Right renal cortex interstitium (tissue), 3 donors: ENCODE measurements around the gene BCL2. TPM values are rescaled to one million over a fixed set of nuclear protein-coding genes. Genes with fewer than 3 reads are reported as not detected.

Experiments
- DNase-seq, 3 donors: peaks; one replicate each; pipeline ENCODE4 v3.0.0-alpha.2; 2013; ENCODE audit warnings: low read depth in 3 of 3, low spot score in 2 of 3
- polyA plus RNA-seq, 3 donors: library from polyadenylated mRNA; unstranded; fragments of 120-200 nt; gene quantifications; one replicate each; pipeline ENCODE4 v1.2.1, GENCODE V29; 2013; ENCODE audit not compliant: insufficient read length in 3 of 3

Gene BCL2
- polyA plus RNA-seq, 3 donors = 23.5 to 24.7 (median 23.6) TPM

DNA sequence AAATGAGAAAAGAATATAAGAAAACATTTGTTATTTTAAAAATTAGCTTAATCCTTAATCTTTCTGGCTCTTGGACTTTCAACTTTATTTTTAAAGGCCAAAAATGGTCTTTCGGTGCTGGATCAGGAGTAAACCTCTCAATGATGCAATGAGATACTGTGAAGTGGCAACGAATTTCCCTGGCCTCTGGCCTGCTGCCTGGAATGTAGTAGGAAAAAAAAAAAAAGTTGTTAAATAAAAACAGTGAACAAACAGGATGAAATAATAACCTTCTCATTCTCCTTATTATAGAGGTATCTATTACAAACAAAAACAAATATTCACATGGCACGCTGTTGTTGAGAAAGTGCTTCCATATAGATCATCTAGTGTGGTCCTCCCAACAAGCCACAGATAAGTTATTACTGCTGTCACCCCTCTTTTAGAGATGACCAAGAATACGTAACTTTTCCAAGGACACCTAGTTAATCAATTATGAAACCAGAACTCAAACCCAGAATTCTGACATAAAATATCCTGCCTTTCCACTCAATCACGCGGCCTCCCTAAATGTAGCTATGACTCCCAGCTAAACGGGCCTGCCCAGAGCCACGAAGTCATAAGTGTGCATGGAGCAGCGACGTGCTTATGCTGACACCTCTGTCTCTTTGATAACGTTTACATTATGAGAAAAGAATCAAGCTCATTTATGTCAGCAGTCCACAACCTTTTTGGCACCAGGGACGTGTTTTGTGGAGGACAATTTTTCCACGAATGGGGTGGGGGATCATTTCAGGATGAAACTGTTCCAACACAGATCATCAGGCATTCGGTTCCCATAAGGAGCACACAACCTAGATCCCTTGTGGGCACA is 170.9 kb downstream of the BCL2 start:
- DNase-seq = no peak

DNA sequence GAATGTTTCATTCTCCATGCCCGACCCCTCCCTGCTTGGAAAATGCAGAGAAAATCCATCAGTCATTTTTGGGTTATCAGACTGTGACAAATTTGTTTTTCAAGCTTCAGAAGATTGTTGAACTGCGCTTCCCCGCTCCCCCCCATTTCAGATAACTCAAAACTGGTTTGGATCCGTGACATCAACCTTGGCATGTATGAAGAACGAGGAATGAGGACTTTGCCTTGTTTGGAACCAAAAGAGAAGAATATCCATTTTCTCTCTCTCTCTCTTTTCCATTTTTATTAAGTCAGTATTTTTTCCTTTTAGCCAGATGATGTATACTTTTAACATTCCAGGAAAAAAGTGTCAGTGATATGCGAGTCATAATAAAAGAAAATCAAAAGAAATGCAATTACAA is 171.6 kb downstream of the BCL2 start:
- DNase-seq = no peak

DNA sequence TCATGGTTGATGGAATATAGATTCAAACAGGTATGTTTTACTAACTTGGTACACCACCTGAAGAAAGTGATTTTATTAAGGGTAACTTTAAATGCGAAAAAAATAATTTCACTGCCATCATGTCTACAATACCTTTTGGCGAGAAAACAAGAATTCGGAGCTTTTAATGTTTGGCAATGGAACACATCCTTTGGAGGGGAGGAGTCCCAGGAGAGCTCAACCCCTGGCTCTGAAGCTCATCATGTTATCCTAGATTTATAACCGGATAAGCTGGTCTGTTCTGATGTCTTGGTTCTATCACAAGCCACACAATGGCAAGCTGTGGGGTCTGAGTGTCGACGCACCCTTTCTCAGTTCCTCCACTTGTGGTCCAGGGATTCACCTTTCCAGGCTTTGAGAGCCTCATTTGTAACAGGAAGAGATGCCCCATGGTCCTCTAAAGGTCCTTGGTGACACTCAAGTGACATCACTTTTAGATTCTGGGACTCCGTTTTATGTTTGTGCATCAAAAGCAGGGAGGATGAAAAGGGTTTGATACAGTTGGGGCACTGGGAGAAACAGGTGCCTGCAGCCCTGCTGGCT is 172.7 kb downstream of the BCL2 start:
- DNase-seq = no peak

DNA sequence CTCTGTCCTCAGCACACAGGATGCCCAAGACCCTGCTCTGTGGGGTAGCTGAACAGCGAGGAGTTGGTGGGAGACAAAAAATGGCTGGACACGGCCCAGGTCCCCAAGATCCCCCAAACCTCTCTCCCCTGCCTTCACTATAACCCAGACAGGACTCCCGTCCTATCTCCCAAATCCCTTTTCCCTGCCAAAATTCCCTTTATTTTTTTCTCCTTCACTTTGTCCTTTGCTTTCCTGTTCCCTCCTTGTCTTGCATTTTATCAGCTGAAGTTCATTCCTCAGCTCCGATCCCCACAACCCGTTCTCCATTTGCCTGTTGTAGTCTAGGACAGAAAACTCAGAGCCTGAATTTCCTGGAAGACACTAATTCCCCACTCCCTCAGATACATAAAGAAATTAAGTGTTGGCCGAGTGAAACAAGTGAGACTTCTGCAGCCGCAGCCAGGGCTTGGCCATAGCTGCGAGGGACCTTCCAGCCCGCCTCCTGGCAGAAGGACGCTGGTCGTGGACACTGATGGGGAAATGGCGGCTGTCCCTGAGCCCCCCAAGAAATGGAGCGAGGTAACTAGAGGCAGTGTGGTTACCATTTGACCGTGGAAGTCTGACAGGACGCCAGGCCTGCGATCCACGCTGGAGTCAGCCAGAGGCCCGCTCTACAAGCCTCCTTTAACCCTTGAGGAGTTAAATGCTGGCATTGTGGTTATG is 173.6 kb downstream of the BCL2 start:
- DNase-seq = no peak

DNA sequence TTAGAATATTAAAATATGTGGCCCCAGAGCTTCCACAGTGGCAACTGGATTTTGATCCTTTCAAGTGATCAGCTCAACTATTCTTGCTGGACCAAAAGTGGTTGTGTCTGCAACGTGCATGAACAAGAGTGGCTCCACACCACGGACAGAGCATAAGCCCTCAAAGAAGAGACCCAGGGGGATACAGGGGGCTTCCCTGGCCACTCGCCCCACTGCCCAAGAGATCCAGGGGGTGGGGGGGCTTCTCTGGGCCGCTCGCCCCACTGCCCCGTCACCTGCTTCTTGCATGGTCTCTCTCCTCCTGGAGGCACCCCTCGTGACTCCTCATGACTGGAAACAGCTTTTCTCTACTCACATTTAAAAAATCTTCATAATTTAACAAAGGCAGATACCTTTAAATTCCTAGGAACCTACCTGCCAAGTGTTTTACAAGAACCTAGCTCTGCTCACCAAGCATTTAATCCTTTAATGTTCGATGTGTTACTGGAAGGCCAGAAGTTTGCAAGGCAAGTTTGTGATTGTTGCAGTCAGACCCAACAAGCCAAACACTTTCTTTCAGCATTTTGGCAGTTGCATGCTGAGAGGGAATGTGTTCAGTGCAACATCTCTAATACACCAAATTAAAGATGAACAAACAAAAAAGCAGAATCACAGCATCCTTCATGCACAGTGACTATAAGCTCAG is 174.3 kb downstream of the BCL2 start:
- no peak for DNase-seq

DNA sequence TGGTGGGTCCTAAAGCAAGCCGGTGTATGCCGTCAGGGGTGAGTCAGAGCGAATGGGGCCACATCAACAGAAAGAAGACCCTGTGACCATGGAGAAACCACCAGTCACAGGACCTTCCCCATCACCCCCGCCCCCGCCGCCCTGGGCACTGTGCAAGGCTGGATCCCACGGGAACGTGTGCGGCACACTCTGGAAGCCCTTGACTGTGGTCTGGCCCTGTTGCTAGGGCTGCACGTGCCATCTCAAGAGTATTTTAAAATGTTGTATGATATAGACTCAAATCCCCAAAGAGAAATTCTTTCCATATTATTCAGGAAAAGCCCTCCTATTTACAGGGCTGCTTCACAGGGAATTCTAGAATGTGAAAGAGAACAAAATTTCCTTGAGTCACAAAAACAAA is 174.8 kb downstream of the BCL2 start:
- DNase-seq = no peak

DNA sequence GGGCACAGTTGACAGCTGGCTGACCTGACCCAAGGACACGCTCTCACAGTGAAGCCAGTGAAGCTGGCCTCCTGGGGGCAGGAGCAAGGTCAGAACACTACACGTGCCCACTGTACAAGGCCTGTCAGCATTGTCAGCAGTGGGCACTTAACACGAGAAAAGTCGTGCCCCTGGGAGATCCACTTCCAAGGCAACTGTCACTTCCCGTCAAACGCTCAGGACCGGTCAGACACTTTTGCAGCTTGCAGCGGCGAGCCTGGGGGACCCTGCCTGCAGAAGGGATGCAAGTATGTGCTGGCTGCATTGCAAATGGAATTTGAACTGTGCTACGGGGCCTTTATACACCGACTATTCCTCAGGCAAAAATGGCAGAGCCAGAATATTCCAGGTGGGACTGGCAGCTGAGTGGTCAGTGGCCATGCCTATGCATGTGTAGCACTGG is 176.2 kb downstream of the BCL2 start:
- DNase-seq = no peak

DNA sequence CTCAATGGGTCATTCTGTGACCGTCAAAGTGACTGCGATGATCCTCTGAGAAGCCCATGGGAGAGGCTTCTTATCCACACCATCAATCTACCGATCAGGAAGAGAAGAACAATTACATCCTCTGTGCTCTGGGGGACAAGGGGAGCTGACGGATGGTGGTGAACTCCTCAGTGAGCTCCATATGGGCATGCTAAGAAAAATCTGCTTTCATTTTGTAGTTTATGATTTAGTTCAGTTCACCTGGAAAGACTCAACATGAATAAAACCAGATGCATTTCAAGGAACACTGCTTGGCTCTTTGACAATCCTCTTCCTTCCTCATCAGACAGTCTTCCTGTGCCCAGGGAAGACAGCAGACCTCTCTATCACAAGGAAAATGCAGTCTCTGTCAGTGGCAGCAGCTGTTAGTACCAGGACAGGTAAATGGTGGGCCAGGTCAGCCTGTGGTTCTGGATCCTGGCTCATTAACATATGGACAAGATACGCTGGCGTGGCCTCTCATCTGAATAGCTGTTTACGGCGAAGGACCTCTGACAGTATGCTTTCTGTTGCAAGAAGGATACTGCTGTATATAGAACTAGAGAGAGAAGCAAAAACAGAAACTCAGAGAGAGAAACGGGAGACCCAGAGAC is 176.9 kb downstream of the BCL2 start:
- DNase-seq = no peak

DNA sequence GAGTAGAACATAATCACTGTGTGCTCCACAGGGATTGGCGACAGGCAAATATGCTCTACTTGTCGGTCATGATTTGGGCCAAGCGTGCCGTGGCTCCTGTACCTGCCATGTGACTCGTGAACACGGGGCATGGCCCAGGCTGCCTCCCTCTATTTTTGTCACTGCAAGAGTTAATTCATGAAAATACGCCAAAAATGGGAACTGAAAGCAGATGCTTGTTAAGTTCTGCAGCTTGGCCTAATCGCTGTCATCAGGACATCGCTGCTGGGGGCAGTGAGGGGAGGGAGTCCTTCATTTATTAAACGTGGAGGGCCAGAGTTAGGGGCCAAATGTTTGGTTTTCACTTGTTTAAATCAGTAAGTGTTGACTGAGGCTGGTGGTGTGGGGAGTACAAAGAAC is 177.8 kb downstream of the BCL2 start:
- no peak for DNase-seq

DNA sequence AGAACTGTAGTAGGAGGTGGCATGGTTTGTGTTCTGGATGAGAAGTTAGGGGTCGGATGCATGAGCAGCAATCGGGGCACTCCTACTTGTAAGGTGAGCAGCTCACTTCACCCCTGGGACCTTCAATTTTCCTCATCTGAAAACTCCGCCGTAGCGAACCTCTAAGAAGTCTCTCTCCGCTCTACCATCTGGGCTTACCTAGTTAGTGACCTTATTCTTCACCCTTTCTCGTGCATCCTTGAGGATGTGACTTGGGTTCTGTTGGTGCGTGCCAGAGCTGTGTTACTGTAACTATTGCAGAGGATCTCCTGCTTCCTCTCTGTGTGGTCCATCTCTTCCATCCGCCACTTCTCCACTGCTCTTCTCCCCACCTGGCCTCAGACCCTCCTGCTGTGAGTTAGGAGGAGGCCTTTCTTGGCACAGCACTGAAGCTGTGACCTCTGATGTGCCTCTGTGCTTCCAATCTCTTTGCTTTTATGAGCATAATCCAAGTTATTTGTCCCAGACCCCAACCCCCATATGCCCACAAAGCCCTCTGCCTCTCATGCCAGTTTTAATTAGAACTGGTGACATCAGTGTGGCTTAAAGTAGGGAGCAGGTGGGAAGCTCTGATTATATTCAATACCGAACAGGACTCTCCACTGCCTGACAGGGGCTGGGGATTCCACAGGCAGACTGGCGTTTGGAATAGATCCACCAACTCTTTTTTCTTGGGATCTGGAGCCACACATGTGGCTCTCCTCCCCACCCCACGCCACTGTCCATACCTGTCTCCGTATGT is 178.4 kb downstream of the BCL2 start:
- DNase-seq = no peak

DNA sequence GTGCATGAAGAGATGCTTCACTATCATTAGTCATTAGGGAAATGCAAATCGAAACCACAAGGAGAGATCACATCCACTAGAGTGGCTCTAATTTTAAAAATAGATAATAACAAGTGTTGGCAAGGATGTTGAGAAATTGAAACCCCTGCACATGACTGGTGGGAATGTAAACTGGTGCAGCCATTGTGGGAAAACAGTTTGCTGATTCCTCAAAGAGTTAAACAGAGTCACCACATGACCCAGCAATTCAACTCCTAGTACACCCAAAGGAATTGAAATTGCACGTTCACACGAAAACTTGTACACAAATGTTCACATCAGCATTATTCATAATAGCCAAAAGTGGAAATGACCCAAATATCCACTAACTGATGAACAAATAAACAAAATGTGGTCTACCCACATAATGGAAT is 179.5 kb downstream of the BCL2 start:
- no peak for DNase-seq

DNA sequence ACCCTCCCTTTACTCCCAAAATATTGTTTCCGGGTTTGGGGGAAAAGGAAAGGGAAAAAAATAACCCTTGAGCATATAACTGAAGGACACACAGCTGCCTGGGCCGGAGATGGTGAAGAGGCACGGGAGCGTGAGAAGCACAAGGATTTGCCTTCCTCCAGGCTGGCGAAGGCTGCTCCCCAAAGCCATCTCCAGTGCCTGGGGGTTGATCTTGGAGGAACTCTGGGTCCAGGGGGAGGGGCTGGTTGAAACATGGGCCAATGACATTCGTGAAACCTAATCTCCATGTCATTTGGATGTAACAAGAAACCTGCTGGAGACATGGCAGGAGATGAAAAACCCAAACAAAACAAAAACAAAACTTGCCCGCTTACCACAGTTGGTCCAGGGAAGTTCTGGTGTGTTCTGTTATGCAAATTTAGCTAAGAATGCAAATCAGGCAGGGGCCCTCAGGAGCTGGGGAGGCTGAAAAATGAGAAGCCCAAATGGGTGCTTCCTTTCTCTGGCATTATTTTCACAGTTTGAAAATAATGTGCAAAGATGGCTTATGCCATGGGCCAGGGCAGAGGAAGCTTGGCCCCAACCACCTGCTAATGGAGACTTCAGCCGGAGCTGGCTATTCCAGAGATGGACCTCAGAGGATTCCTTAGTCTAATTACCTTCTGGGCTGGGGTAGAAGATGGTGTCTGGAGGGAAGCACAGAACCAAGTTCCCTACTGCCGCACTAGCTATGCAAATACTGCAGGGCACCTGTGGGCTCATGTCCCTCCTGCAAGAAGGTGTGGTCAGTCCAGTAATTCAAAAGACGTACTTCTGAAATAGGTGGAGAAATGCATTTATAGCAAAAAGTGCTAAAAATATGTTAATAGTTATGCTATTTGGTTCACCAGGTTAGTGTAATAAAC is 180.9 kb downstream of the BCL2 start:
- DNase-seq = no peak

DNA sequence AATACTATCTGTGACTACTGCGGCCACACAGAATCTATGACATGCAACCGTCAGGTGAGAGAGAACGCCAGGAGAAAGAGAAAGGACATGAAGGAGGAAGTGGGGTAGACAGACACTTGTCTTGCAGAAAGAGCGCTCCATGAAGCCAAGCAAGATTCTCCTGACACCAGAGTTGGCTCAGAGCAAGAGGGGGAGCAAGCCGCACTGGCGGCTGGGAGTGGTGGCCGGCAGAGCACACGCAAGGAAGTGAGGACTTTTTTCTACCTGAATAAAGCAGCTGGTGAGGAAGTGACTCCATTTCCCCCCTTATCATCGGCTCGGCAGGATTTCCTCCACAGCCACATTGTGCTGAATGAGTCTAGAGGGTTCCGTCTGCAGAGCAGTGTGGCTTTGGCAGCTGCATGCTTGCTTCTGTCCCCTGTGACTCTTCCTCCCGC is 181.6 kb downstream of the BCL2 start:
- no peak for DNase-seq

DNA sequence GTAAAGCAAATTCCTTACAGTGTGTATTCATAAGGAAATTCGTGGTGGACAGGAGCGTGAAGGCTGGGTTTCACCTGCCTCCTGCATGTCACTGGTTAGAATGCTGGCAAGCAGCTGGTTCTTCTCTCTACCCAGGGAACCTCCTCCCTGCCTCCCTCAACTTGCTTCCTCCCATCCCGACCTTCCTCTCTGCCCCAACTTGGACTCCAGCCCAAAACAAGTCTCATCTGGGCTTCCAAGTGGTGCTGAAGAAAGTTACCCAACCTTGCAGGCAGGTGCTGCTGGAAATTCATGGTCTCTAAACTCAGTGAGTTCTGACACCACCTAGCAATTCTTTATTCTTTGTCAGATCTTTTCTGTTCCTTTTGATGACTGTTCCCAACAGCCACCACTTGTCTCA is 184.5 kb downstream of the BCL2 start:
- no peak for DNase-seq

DNA sequence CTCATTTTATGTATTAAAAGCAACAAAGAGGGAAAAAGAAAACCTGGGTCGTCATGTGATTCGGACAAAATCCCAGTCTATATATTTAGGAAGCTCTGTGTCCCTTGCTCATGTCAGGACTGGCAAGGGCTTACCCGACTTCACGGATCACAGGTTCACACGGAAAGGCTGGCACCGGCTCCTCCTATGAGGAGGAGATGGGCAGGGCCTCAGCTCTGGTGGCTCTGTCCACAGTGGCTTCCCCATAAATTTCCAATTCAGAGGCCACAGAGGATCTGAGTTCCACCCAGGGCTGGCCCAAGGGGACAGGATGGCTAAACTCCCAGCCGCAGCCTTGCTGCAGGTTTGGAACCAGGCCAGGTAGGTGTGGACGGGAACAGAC is 186.8 kb downstream of the BCL2 start:
- no peak for DNase-seq

DNA sequence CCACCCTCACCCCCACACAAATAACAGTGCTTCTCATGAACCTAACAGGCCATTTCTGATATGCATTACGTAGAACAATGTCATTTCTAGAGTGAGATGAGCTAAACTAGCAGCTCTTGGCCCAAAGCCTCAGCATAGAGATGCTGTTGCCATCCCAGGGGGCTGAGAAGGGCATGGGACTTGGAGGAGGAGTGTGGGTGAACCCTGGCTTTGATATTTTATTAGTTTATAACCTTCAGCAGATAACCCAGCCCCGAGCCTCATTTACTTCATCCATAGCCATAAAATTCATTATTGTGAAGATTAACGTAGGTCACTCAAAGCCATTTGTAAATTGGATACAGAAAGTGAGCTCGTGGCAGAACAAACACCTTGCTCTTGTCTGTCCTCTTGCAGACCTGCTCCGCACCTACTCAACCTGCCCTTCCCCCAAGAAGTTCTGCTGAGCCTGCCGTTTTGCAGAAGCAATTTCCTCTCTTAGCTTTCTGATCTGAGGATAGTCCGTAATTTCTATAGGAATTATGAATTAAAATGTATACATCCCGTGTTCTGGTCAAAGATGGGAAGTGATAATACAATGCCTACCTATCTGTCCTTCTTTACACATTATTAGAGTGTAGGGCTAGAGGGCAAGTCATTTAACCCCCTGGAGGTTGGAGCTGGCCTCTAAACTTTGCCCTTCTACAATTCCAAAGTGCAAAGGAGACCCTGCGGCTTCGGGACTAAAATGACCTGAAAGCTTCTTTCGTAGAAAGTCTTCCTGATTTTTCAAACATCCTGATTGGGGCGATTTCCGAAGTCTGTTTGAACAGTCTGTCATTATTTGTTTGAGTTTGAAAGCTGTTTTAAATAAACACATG is 187.4 kb downstream of the BCL2 start:
- DNase-seq = no peak

DNA sequence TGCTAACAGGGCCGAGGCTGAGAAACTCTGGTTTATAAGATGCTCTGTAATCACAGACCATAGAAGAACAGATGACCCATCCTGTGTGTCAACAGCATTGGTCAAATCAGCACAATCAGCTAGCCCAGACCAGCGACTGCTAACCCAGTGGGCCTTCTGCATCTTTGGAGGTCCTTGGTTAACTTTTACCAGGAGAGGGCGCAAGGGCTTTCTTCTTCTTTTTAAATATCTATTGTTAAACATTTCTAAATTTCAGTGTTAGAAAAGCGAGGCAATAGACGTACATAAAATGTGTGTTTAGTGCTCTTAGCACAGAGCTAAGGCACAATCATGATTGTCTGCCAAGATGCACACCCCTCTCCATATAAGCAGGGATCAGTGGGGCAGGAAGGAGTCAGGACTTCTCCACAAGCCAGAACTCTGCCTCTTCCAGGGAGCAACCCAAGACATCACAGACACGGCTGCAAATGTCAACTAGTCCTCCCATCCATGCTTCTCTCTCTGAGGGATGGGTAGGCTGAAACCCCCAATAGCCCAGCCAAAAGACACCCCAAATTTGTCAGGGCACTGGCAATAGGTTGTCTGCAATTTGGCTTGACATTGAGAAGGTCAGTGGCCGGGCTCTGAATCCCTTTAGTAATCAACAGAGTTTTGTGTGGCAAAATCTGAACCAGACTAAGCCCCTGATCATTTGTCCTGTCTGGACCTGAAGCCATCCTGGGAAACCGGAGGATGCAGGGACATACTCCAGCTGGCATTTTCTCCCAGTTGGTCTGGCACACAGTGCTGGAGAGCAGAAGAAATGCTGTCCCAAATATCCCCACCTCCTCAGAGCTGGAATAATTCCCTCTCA is 188.2 kb downstream of the BCL2 start:
- peak in 1 of 3 donors; percentile 49 for DNase-seq
